GM23248 (cell line): Measurements from ENCODE around the gene PRR3. TPM values are rescaled to one million over a fixed set of nuclear protein-coding genes. Genes with fewer than 3 reads are reported as not detected.
"Not testable (repeated sequence)": the region's sequence is repeated elsewhere in the genome, so short reads cannot be mapped to it uniquely, and the experiment has no call there.

Experiments
- DNase-seq: peaks from one replicate; pipeline ENCODE4 v3.0.0-alpha.2; 2015
- H2AFZ ChIP-seq: fragments of 200-600 bp; sonication (generic); 2 replicates; pipeline ENCODE4 v1.6.1; 2016; ENCODE audit warnings: antibody characterized with exemption
- H3F3A ChIP-seq: fragments of 200-600 bp; sonication (generic); 2 replicates; pipeline ENCODE4 v1.6.1; 2016; ENCODE audit warnings: mild to moderate bottlenecking, antibody characterized with exemption, mixed run types; ENCODE audit not compliant: insufficient read depth
- H3K27ac ChIP-seq: fragments of 200-600 bp; sonication (generic); 2 replicates; pipeline ENCODE4 v1.5.1; 2016; ENCODE audit warnings: mild to moderate bottlenecking
- H3K27me3 ChIP-seq: fragments of 200-600 bp; sonication (generic); replicated peaks from 2 replicates; pipeline ENCODE4 v1.6.1; 2016; ENCODE audit warnings: mild to moderate bottlenecking; ENCODE audit not compliant: insufficient read depth
- H3K36me3 ChIP-seq: fragments of 200-600 bp; sonication (generic); 2 replicates; pipeline ENCODE4 v1.6.1; 2016; ENCODE audit warnings: low read depth, mild to moderate bottlenecking
- H3K4me1 ChIP-seq: fragments of 200-600 bp; sonication (generic); 2 replicates; pipeline ENCODE4 v1.6.1; 2016; ENCODE audit warnings: mild to moderate bottlenecking; ENCODE audit not compliant: insufficient read depth
- H3K4me2 ChIP-seq: fragments of 200-600 bp; sonication (generic); one replicate; pipeline ENCODE4 v1.6.1; 2016; ENCODE audit warnings: mild to moderate bottlenecking; ENCODE audit not compliant: unreplicated experiment
- H3K4me3 ChIP-seq: fragments of 200-600 bp; sonication (generic); 2 replicates; pipeline ENCODE4 v1.5.1; 2016; ENCODE audit warnings: mild to moderate bottlenecking
- H3K79me2 ChIP-seq: fragments of 200-600 bp; sonication (generic); 2 replicates; pipeline ENCODE4 v1.6.1; 2016; ENCODE audit warnings: mild to moderate bottlenecking; ENCODE audit not compliant: insufficient read depth
- H3K9ac ChIP-seq: fragments of 200-600 bp; sonication (generic); 2 replicates; pipeline ENCODE4 v1.6.1; 2016; ENCODE audit warnings: mild to moderate bottlenecking
- H3K9me2 ChIP-seq: fragments of 200-600 bp; sonication (generic); 2 replicates; pipeline ENCODE4 v1.6.1; 2016; ENCODE audit warnings: mixed run types, mild to moderate bottlenecking, moderate library complexity; ENCODE audit not compliant: insufficient read depth
- H3K9me3 ChIP-seq: fragments of 200-600 bp; sonication (generic); one replicate; pipeline ENCODE4 v1.6.1; 2017; ENCODE audit warnings: low read depth
- H4K20me1 ChIP-seq: fragments of 200-600 bp; sonication (generic); 2 replicates; pipeline ENCODE4 v1.6.0; 2016; ENCODE audit not compliant: insufficient read depth
- EZH2 ChIP-seq: fragments of 200-600 bp; sonication (generic); IDR thresholded peaks from 2 replicates; pipeline ENCODE4 v1.6.1; 2018; ENCODE audit warnings: antibody characterized with exemption, mild to moderate bottlenecking; ENCODE audit not compliant: insufficient read depth, poor library complexity, severe bottlenecking
- EZH2phosphoT487 ChIP-seq: fragments of 200-600 bp; sonication (generic); IDR thresholded peaks from 2 replicates; pipeline ENCODE4 v1.6.1; 2018; ENCODE audit warnings: antibody characterized with exemption, moderate library complexity, mild to moderate bottlenecking, low read depth; ENCODE audit not compliant: insufficient read depth
- WGBS, 2 experiments: methylation state at CpG; one replicate each; pipeline ENCODE4 v1.1.6; 2015 to 2017; ENCODE audit warnings: low lambda C conversion rate in 2 of 2, low coverage in 1 of 2; ENCODE audit errors: missing lambda C conversion rate in 2 of 2; 5-methylcytosine and 5-hydroxymethylcytosine counted together
- in situ Hi-C: fragments of 300-500 bp; cut with MboI; formaldehyde crosslinking; loops from 2 replicates; pipeline ENCODE4 v1.15.0; 2020
- polyA plus RNA-seq: library from polyadenylated mRNA; unstranded; fragments of >200 nt; fragmentation: Nextera tagmentation; extraction: Ambion mirVana; gene quantifications from 2 replicates; pipeline ENCODE4 v1.2.1, GENCODE V29; 2016
- total RNA-seq: library from RNA; depleted of rRNA; stranded (reverse); fragments of >200 nt; shearing (Covaris generic); gene quantifications from 2 replicates; pipeline ENCODE4 v1.2.3, GENCODE V29; 2014

PRR3 gene
- total and polyA plus RNA-seq, 2 experiments from 2014 or later: 6.5 to 7.1 TPM

DNA sequence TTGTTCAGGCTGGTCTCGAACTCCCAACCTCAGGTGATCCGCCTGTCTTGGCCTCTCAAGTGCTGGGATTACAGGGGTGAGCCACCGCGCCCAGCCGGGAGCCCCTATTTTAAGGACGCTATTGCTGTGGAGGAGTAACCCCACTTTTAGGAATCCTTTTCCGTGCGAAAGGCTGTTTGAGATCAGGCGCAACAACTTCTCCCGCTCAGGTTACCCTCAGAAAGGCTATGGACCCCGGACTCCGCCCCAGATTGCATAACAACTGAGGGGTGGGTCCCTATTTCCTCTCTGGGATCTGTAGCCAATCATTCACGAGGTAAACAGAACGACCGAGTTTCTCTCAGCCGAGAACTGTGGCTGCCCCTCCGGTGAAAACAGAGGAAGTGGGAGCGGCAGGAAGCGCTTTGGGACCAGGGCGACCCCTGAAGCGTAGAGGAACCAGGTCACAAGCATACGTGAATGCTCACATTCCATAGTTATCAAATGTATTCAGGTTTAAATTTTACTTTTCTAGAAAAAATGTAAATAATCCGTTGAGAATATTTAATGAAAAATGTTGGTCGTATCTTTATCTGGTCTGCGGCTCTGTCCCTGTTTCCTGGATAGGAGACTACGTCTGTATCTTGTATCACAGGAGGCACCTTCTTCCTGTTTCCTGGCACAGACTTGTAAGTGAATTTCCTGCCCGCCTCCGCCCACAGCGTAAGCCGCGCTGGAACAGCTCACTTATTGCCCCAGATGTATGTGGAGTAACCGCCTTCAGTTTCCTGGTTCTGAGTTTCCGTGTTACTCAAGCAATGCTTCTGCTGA is 40.9 kb upstream of the PRR3 start:
- Histone ChIP-seq H3K4me3 (peak overlapping the region; percentile 82), H3K4me1 (0 out of 2 replicates have a peak, but pooled peaks cover under 1% of the 10 kb centered on the region), H3K27ac (peak overlapping the region; percentile 94), H4K20me1 (no peaks in the 10 kb centered on the region), H3K27me3 (no peaks in the 10 kb centered on the region), H3K79me2 (no peaks in the 10 kb centered on the region), H3K9me3 (no peaks in the 10 kb centered on the region), H3K4me2 (peak overlapping the region; percentile 93), H2AFZ (peak overlapping the region; percentile 93), H3K9me2 (no peaks in the 10 kb centered on the region), H3F3A (no peaks in the 10 kb centered on the region), H3K9ac (peak overlapping the region; percentile 92), H3K36me3 (no peaks in the 10 kb centered on the region)
- DNase-seq: peak; percentile 98
- TF ChIP-seq EZH2phosphoT487 (no peak), EZH2 (no peak)
- WGBS, 2 experiments: 6 to 8% methylated on average over 33 of the region's 33 CpGs
- in situ Hi-C loops: no loop called here

DNA sequence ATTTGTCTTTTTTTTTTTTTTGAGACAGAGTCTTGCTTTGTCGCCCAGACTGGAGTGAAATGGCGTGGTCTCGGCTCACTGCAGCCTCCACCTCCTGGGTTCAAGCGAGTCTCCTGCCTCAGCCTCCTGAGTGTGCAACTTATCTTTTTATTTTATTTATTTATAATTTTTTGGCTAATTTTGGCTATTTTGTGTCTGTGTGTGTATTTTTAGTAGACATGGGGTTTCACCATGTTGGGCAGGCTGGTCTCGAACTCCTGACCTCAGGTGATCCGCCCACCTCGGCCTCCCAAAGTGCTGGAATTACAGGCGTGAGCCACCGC is 40.4 kb upstream of the PRR3 start:
- DNase-seq, H3K27me3 ChIP-seq, H3K79me2 ChIP-seq, H4K20me1 ChIP-seq, in situ Hi-C loops, H3F3A ChIP-seq, H3K36me3 ChIP-seq, H3K4me1 ChIP-seq, H3K9me3 ChIP-seq, H3K9me2 ChIP-seq: not testable (repeated sequence)
- Histone ChIP-seq H3K27ac (peak overlapping the region; percentile 94), H2AFZ (peak overlapping the region; percentile 93), H3K4me2 (peak overlapping the region; percentile 93), H3K4me3 (peak overlapping the region; percentile 82), H3K9ac (peak overlapping the region; percentile 92)
- WGBS, 2 experiments: 50 to 54% methylated on average over 9 of the region's 9 CpGs

- H3K27me3 ChIP-seq, H3K9me2 ChIP-seq, H4K20me1 ChIP-seq, H3K9ac ChIP-seq, H3K79me2 ChIP-seq, H3K9me3 ChIP-seq, DNase-seq, H3F3A ChIP-seq, H3K36me3 ChIP-seq, in situ Hi-C loops, H3K4me3 ChIP-seq, H3K27ac ChIP-seq, H2AFZ ChIP-seq, H3K4me2 ChIP-seq: not testable (repeated sequence)
- 94 to 95% methylated on average over 8 to 21 of the region's 21 CpGs for WGBS, 2 experiments
- H3K4me1 ChIP-seq: peaks cover 11% of the 10 kb centered on the region
These were observed 39.2 kb upstream of the PRR3 start for GRCh38 chr6:30517767-30518504.

- H3K4me3 ChIP-seq, in situ Hi-C loops, H3K9me2 ChIP-seq, H3K36me3 ChIP-seq, H3K9me3 ChIP-seq, H3K27me3 ChIP-seq, DNase-seq, H3K4me2 ChIP-seq, H4K20me1 ChIP-seq, H3K79me2 ChIP-seq, H2AFZ ChIP-seq, H3K9ac ChIP-seq, H3F3A ChIP-seq, H3K27ac ChIP-seq: not testable (repeated sequence)
- WGBS, 2 experiments: 65 to 67% methylated on average over 19 of the region's 19 CpGs
- peaks cover 11% of the 10 kb centered on the region for H3K4me1 ChIP-seq
These were observed 38.5 kb upstream of the PRR3 start for GRCh38 chr6:30518505-30519145.
